HEK293T (cell line): ENCODE data around the gene TMED10.

ENCODE experiments used
- CTCF ChIA-PET: fragments of 350-600 bp; formaldehyde crosslinking; extraction: SDS; loops from one replicate; lab custom pipeline; 2021; ENCODE audit warnings: antibody characterized with exemption, inconsistent platforms; lab: Yijun Ruan, JAX
- POLR2A ChIA-PET: fragments of 350-600 bp; formaldehyde crosslinking; extraction: SDS; loops from one replicate; lab custom pipeline; 2020; ENCODE audit warnings: antibody characterized with exemption, inconsistent platforms; lab: Yijun Ruan, JAX
- DNase-seq: peaks from one replicate; pipeline ENCODE4 v3.0.0; 2012; ENCODE audit warnings: mixed read lengths; ENCODE audit errors: extremely low spot score
- BHLHE40 ChIP-seq: fragments of 450-650 bp; IDR thresholded peaks from 2 replicates; pipeline ENCODE4 v1.6.1; 2016; ENCODE audit warnings: mild to moderate bottlenecking, moderate library complexity, borderline replicate concordance
- HDGF ChIP-seq: fragments of 450-650 bp; IDR thresholded peaks from 2 replicates; pipeline ENCODE4 v1.6.1; 2017; ENCODE audit warnings: antibody characterized with exemption, borderline replicate concordance
- LEF1 ChIP-seq: fragments of 450-650 bp; IDR thresholded peaks from 2 replicates; pipeline ENCODE4 v1.6.1; 2017; ENCODE audit warnings: mild to moderate bottlenecking, borderline replicate concordance
- SUZ12 ChIP-seq: fragments of 450-650 bp; IDR thresholded peaks from 2 replicates; pipeline ENCODE4 v1.6.1; 2016; ENCODE audit warnings: mild to moderate bottlenecking
- TARDBP ChIP-seq: fragments of 450-650 bp; IDR thresholded peaks from 2 replicates; pipeline ENCODE4 v1.6.1; 2016

Gene TMED10

GRCh38 chr14:75081660-75082229 is 94.7 kb downstream of the TMED10 start:
- CTCF ChIA-PET, result interaction anchor here (0.6 kb wide), 1 partner anchor 67 kb away, joined by 3 read pairs; no protein-coding TSS in a partner anchor
- no peak for TF ChIP-seq HDGF
- no peak for TF ChIP-seq TARDBP
- TF ChIP-seq BHLHE40, result no peak
- TF ChIP-seq LEF1, result no peak
- no peak for TF ChIP-seq SUZ12
- DNase-seq, result no peak
- POLR2A ChIA-PET, result no interaction called here
